Measurements from ENCODE around the gene PLA2R1.
A peak's percentile ranks its signal among the peaks of the same experiment; 100 is the strongest.

PLA2R1 gene

GRCh38 chr2:160057356-160057755 lies 5.1 kb downstream of the PLA2R1 start:
- no peak for DNase-seq (ENCODE audit: low read depth in 2 of 2)
- H3K4me3 ChIP-seq (replicated peaks in 1 of 2; ENCODE audit: low read depth in 2 of 2, low read length in 2 of 2) = no peak overlapping the region
- TF ChIP-seq, protein P1, sequence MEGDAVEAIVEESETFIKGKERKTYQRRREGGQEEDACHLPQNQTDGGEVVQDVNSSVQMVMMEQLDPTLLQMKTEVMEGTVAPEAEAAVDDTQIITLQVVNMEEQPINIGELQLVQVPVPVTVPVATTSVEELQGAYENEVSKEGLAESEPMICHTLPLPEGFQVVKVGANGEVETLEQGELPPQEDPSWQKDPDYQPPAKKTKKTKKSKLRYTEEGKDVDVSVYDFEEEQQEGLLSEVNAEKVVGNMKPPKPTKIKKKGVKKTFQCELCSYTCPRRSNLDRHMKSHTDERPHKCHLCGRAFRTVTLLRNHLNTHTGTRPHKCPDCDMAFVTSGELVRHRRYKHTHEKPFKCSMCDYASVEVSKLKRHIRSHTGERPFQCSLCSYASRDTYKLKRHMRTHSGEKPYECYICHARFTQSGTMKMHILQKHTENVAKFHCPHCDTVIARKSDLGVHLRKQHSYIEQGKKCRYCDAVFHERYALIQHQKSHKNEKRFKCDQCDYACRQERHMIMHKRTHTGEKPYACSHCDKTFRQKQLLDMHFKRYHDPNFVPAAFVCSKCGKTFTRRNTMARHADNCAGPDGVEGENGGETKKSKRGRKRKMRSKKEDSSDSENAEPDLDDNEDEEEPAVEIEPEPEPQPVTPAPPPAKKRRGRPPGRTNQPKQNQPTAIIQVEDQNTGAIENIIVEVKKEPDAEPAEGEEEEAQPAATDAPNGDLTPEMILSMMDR (IDR thresholded peaks at IDR 0.05; ENCODE audit: low read depth, low read length) = no peak

DNA sequence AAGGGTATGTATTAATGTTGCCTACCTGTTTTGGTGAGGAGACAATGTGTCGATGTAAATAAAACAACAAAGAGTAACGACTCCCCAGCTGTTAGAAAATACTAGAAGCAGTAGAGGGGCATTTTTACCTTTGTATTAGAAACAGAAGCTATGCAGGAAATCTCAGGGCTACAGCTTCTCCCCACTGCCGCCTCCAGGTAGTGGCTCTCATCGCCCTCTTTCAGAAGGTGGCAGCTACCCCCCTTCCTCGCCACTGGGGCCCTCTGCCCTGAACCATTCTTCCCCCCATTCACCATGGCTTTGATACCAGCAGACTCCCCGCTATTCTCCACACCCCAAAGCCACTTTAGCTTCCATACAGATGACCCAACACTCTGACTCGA lies 6.7 kb downstream of the PLA2R1 start:
- H3K4me3 ChIP-seq (replicated peaks in 1 of 2; ENCODE audit: low read depth in 2 of 2, low read length in 2 of 2) = no peak overlapping the region
- DNase-seq (ENCODE audit: low read depth in 2 of 2) = no peak
- TF ChIP-seq, protein P1 (IDR thresholded peaks at IDR 0.05; ENCODE audit: low read depth, low read length) = no peak

DNA sequence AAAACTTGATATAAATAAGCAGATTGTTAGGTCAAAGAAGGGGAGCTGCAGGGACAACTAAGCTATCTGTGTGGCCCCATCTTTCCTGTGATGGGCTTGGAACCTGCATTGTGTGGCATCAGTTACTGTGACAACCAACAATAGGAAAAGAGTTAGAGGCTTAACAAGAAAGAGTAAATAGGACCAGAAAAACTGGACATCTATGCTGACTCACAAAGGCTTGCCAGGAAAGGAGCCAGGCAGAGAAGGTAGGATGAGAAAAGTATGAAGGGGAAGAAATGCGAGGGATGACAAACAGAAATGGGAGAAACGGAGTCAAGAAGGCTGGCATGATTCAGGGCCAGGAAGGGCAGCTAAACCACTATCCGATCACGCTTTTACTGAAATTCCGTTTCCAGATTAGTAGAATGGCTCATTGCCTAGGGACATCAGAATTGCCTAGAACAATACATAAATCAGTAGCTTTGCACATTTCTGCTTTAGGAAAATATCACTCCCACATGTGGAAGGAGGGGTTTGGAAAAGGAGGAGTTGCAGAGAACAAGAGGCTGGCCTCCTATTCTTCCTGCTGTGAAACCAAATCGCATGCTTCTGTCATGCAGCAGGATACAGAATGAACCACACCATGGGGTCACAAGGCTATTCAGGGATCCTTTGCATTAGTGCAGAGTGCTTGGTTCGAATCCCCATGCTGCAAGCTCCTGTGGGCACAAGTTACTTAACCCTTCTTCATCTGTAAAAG lies 7.3 kb downstream of the PLA2R1 start:
- H3K4me3 ChIP-seq (replicated peaks in 1 of 2; ENCODE audit: low read depth in 2 of 2, low read length in 2 of 2) = no peak overlapping the region
- DNase-seq (ENCODE audit: low read depth in 2 of 2) = peak; percentile 58 to 74
- TF ChIP-seq, protein P1 (IDR thresholded peaks at IDR 0.05; ENCODE audit: low read depth, low read length) = no peak

DNA sequence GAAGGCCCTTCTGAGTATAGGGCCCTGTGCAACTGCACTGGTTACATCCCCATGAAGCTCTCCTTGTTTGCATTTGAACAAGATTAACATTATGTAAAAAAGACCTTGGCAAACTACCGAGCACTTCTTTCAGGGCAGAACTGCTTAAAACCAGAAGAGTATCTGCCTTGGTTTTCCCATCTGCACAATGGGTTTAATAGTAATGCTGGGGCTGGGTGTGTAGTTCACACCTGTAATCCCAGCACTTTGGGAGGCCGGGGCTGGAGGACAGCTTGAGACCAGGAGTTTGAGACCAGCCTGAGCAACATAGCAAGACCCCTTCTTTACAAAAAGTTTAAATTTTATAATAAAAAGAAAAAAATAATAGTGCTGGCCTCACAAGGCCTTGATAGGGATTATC lies 8.5 kb downstream of the PLA2R1 start:
- no peak overlapping the region for H3K4me3 ChIP-seq (replicated peaks in 1 of 2; ENCODE audit: low read depth in 2 of 2, low read length in 2 of 2)
- TF ChIP-seq, protein P1 (IDR thresholded peaks at IDR 0.05; ENCODE audit: low read depth, low read length) = no peak
- DNase-seq (ENCODE audit: low read depth in 2 of 2) = no peak

DNA sequence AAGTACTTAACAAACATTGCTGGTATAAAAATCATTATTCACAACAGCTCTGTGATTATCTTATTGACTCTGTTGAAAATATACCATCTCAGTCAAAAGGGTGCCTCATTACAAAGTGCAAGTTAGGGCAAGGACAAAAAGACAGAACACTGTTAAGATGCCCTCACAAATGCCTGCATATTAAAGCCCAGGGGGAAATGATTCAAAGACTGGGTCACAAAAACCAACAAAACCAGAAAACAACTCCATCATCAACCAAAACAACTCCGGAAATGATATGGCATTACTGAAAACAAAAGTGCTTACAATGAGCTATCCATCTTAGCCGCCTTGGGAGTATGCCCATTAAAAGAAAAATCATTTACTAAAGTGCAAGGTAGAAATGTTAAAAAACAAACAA lies 9.9 kb downstream of the PLA2R1 start:
- no peak for DNase-seq (ENCODE audit: low read depth in 2 of 2)
- no peak overlapping the region for H3K4me3 ChIP-seq (replicated peaks in 1 of 2; ENCODE audit: low read depth in 2 of 2, low read length in 2 of 2)
- TF ChIP-seq, protein P1 (IDR thresholded peaks at IDR 0.05; ENCODE audit: low read depth, low read length) = no peak

DNA sequence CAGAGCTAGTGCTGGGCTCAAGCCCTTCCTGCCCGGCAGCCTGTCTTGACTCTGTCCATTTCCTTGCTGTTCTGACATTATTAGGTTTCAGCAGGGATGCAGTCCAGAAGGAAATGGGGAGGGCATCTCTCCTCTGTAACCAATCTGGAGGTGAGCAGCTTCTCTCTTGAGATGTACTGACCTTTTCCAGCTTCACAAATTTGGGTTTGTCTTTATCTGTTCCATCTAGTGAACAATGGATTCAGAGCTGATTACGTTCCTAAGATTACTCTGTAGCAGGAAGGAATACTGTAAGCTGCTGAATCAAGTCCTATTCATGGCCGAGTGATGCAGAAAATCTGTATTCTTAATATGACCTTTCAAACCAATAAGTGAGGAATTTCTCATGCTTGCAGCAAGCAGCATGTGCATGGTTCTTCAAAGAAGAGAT lies 11.0 kb downstream of the PLA2R1 start:
- TF ChIP-seq, protein P1 (IDR thresholded peaks at IDR 0.05; ENCODE audit: low read depth, low read length) = no peak
- H3K4me3 ChIP-seq (replicated peaks in 1 of 2; ENCODE audit: low read depth in 2 of 2, low read length in 2 of 2) = no peak overlapping the region
- DNase-seq (ENCODE audit: low read depth in 2 of 2) = peak in 1 of 2 donors; percentile 38

- TF ChIP-seq, protein P1 (IDR thresholded peaks at IDR 0.05; ENCODE audit: low read depth, low read length) = no peak
- DNase-seq (ENCODE audit: low read depth in 2 of 2) = no peak
- H3K4me3 ChIP-seq (replicated peaks in 1 of 2; ENCODE audit: low read depth in 2 of 2, low read length in 2 of 2) = no peak overlapping the region
Measured at GRCh38 chr2:160050147-160050546, 12.3 kb downstream of the PLA2R1 start.

Measured in cardiac fibroblast (primary cell).